Measurements from ENCODE around the gene LRRC49. TPM values are rescaled to one million over a fixed set of nuclear protein-coding genes. Genes with fewer than 3 reads are reported as not detected.
"Not testable (repeated sequence)": the region's sequence is repeated elsewhere in the genome, so short reads cannot be mapped to it uniquely, and the experiment has no call there.

The LRRC49 gene
- total RNA-seq, 2 donors from 2014 or later: 5.2 to 6.9 TPM

GRCh38 chr15:70917955-70918354, 25.3 kb downstream of the LRRC49 start:
- Mint-ChIP-seq H3K4me3 (no peak overlapping the region), H3K27me3 (peaks cover 11% of the 10 kb centered on the region), H3K36me3 (ENCODE audit: low read depth) (no peaks in the 10 kb centered on the region), H3K4me1 (peaks cover 2% of the 10 kb centered on the region), H3K27ac (no peak overlapping the region)
- DNase-seq (no peak), ATAC-seq (no peak)
- no peaks in the 10 kb centered on the region for H3K9me3 ChIP-seq (ENCODE audit: control insufficient read depth, low read length, poor library complexity, severe bottlenecking)

GRCh38 chr15:70920981-70921696, 28.5 kb downstream of the LRRC49 start:
- H3K9me3 ChIP-seq (ENCODE audit: control insufficient read depth, low read length, poor library complexity, severe bottlenecking): no peaks in the 10 kb centered on the region
- Mint-ChIP-seq H3K27me3 (peaks cover 24% of the 10 kb centered on the region), H3K36me3 (ENCODE audit: low read depth) (no peaks in the 10 kb centered on the region), H3K27ac (no peak overlapping the region), H3K4me1 (no peaks in the 10 kb centered on the region), H3K4me3 (no peak overlapping the region)
- no peak for ATAC-seq
- DNase-seq: no peak

- Mint-ChIP-seq H3K4me1 (no peaks in the 10 kb centered on the region), H3K36me3 (ENCODE audit: low read depth) (no peaks in the 10 kb centered on the region), H3K27ac (no peak overlapping the region), H3K27me3 (peaks cover 24% of the 10 kb centered on the region), H3K4me3 (no peak overlapping the region)
- DNase-seq (no peak), ATAC-seq (no peak)
- H3K9me3 ChIP-seq (ENCODE audit: control insufficient read depth, low read length, poor library complexity, severe bottlenecking): no peaks in the 10 kb centered on the region
Measured at GRCh38 chr15:70922119-70922518, 29.5 kb downstream of the LRRC49 start.

- H3K36me3 Mint-ChIP-seq (ENCODE audit: low read depth): no peaks in the 10 kb centered on the region
- H3K27ac Mint-ChIP-seq: no peak overlapping the region
- no peak for ATAC-seq
- no peak for DNase-seq
- H3K27me3 Mint-ChIP-seq: peaks cover 24% of the 10 kb centered on the region
- no peaks in the 10 kb centered on the region for H3K4me1 Mint-ChIP-seq
- H3K4me3 Mint-ChIP-seq: no peak overlapping the region
- no peaks in the 10 kb centered on the region for H3K9me3 ChIP-seq (ENCODE audit: control insufficient read depth, low read length, poor library complexity, severe bottlenecking)
Measured at GRCh38 chr15:70923311-70924080, 30.9 kb downstream of the LRRC49 start.

GRCh38 chr15:70926914-70927313, 34.3 kb downstream of the LRRC49 start:
- not testable (repeated sequence) for H3K4me3 Mint-ChIP-seq; ATAC-seq; DNase-seq; H3K27ac Mint-ChIP-seq; H3K9me3 ChIP-seq (ENCODE audit: control insufficient read depth, low read length, poor library complexity, severe bottlenecking); H3K36me3 Mint-ChIP-seq (ENCODE audit: low read depth); H3K4me1 Mint-ChIP-seq
- peaks cover 25% of the 10 kb centered on the region for H3K27me3 Mint-ChIP-seq

- H3K36me3 Mint-ChIP-seq (ENCODE audit: low read depth): peaks cover 2% of the 10 kb centered on the region
- H3K27me3 Mint-ChIP-seq: peaks cover 11% of the 10 kb centered on the region
- H3K4me1 Mint-ChIP-seq: peaks cover 2% of the 10 kb centered on the region
- no peak for ATAC-seq
- DNase-seq: no peak
- H3K9me3 ChIP-seq (ENCODE audit: control insufficient read depth, low read length, poor library complexity, severe bottlenecking): no peaks in the 10 kb centered on the region
- no peak overlapping the region for H3K4me3 Mint-ChIP-seq
- H3K27ac Mint-ChIP-seq: no peak overlapping the region
Measured at GRCh38 chr15:70931821-70932220, 39.2 kb downstream of the LRRC49 start.

GRCh38 chr15:70932397-70932796, 39.8 kb downstream of the LRRC49 start:
- H3K4me1 Mint-ChIP-seq: peaks cover 2% of the 10 kb centered on the region
- no peak overlapping the region for H3K27ac Mint-ChIP-seq
- peaks cover 11% of the 10 kb centered on the region for H3K27me3 Mint-ChIP-seq
- DNase-seq (no peak), ATAC-seq (no peak)
- H3K9me3 ChIP-seq (ENCODE audit: control insufficient read depth, low read length, poor library complexity, severe bottlenecking): no peaks in the 10 kb centered on the region
- no peak overlapping the region for H3K4me3 Mint-ChIP-seq
- H3K36me3 Mint-ChIP-seq (ENCODE audit: low read depth): peaks cover 2% of the 10 kb centered on the region

GRCh38 chr15:70933411-70933810, 40.8 kb downstream of the LRRC49 start:
- Mint-ChIP-seq H3K4me3 (no peak overlapping the region), H3K36me3 (ENCODE audit: low read depth) (peaks cover 2% of the 10 kb centered on the region), H3K27ac (no peak overlapping the region), H3K4me1 (peaks cover 2% of the 10 kb centered on the region), H3K27me3 (peaks cover 11% of the 10 kb centered on the region)
- ATAC-seq (no peak), DNase-seq (no peak)
- no peaks in the 10 kb centered on the region for H3K9me3 ChIP-seq (ENCODE audit: control insufficient read depth, low read length, poor library complexity, severe bottlenecking)

GRCh38 chr15:70935631-70936030, 43.0 kb downstream of the LRRC49 start:
- peaks cover 6% of the 10 kb centered on the region for H3K27me3 Mint-ChIP-seq
- no peak overlapping the region for H3K4me3 Mint-ChIP-seq
- DNase-seq (no peak), ATAC-seq (no peak)
- no peaks in the 10 kb centered on the region for H3K9me3 ChIP-seq (ENCODE audit: control insufficient read depth, low read length, poor library complexity, severe bottlenecking)
- peaks cover 2% of the 10 kb centered on the region for H3K4me1 Mint-ChIP-seq
- H3K27ac Mint-ChIP-seq: no peak overlapping the region
- no peaks in the 10 kb centered on the region for H3K36me3 Mint-ChIP-seq (ENCODE audit: low read depth)

- no peaks in the 10 kb centered on the region for H3K27me3 Mint-ChIP-seq
- DNase-seq (no peak), ATAC-seq (no peak)
- no peak overlapping the region for H3K4me3 Mint-ChIP-seq
- peaks cover 2% of the 10 kb centered on the region for H3K4me1 Mint-ChIP-seq
- H3K9me3 ChIP-seq (ENCODE audit: control insufficient read depth, low read length, poor library complexity, severe bottlenecking): no peaks in the 10 kb centered on the region
- H3K27ac Mint-ChIP-seq: no peak overlapping the region
- no peaks in the 10 kb centered on the region for H3K36me3 Mint-ChIP-seq (ENCODE audit: low read depth)
Measured at GRCh38 chr15:70936326-70936725, 43.7 kb downstream of the LRRC49 start.

GRCh38 chr15:70943285-70943684, 50.7 kb downstream of the LRRC49 start:
- ATAC-seq; H3K27ac Mint-ChIP-seq; H3K36me3 Mint-ChIP-seq (ENCODE audit: low read depth); DNase-seq; H3K4me3 Mint-ChIP-seq; H3K4me1 Mint-ChIP-seq; H3K9me3 ChIP-seq (ENCODE audit: control insufficient read depth, low read length, poor library complexity, severe bottlenecking): not testable (repeated sequence)
- H3K27me3 Mint-ChIP-seq: peaks cover 14% of the 10 kb centered on the region

- DNase-seq (no peak), ATAC-seq (no peak)
- Mint-ChIP-seq H3K4me1 (no peaks in the 10 kb centered on the region), H3K36me3 (ENCODE audit: low read depth) (peaks cover 3% of the 10 kb centered on the region), H3K27ac (no peak overlapping the region), H3K27me3 (peaks cover 14% of the 10 kb centered on the region), H3K4me3 (no peak overlapping the region)
- H3K9me3 ChIP-seq (ENCODE audit: control insufficient read depth, low read length, poor library complexity, severe bottlenecking): no peaks in the 10 kb centered on the region
Measured at GRCh38 chr15:70947351-70948335, 55.0 kb downstream of the LRRC49 start.

- no peaks in the 10 kb centered on the region for H3K4me1 Mint-ChIP-seq
- peaks cover 2% of the 10 kb centered on the region for H3K9me3 ChIP-seq (ENCODE audit: control insufficient read depth, low read length, poor library complexity, severe bottlenecking)
- no peak overlapping the region for H3K4me3 Mint-ChIP-seq
- no peak for DNase-seq
- peaks cover 22% of the 10 kb centered on the region for H3K27me3 Mint-ChIP-seq
- no peaks in the 10 kb centered on the region for H3K36me3 Mint-ChIP-seq (ENCODE audit: low read depth)
- ATAC-seq: no peak
- no peak overlapping the region for H3K27ac Mint-ChIP-seq
Measured at GRCh38 chr15:70950953-70951352, 58.3 kb downstream of the LRRC49 start.
